HG03060 (cell line): ENCODE measurements around the gene SLAMF6.
"Not testable (repeated sequence)": the region's sequence is repeated elsewhere in the genome, so short reads cannot be mapped to it uniquely, and the experiment has no call there.

Experiments
- ATAC-seq: cut with Tn5 transposase; IDR thresholded peaks from one replicate; pipeline ENCODE4 v1.9.1; 2021; ENCODE audit warnings: low read depth, moderate number of reproducible peaks; ENCODE audit not compliant: unreplicated experiment

SLAMF6 gene

GRCh38 chr1:160517519-160517918 is 5.5 kb downstream of the SLAMF6 start:
- not testable (repeated sequence) for ATAC-seq

- not testable (repeated sequence) for ATAC-seq
Observed at GRCh38 chr1:160515908-160516307, 7.1 kb downstream of the SLAMF6 start.

GRCh38 chr1:160504651-160505050 is 18.4 kb downstream of the SLAMF6 start:
- ATAC-seq: no peak

DNA sequence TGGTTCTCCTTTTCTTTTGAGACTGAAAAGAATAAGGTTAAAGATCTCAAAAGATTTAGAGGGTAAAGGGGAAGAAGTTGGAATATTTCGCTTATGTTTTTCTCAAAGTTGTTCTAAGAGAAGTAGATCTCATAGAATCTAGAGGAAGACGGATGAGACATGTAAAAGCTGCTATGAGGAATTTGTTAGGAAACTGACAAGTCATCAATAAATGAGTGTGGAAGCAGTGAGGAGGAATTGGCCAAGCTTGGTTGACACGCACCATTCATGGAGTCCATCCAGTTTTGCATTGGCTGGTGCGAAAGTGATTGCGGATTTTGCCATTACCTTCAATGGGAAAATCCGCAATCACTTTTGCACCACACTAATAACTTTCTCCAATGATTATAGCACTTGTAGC is 20.0 kb downstream of the SLAMF6 start:
- ATAC-seq: no peak

DNA sequence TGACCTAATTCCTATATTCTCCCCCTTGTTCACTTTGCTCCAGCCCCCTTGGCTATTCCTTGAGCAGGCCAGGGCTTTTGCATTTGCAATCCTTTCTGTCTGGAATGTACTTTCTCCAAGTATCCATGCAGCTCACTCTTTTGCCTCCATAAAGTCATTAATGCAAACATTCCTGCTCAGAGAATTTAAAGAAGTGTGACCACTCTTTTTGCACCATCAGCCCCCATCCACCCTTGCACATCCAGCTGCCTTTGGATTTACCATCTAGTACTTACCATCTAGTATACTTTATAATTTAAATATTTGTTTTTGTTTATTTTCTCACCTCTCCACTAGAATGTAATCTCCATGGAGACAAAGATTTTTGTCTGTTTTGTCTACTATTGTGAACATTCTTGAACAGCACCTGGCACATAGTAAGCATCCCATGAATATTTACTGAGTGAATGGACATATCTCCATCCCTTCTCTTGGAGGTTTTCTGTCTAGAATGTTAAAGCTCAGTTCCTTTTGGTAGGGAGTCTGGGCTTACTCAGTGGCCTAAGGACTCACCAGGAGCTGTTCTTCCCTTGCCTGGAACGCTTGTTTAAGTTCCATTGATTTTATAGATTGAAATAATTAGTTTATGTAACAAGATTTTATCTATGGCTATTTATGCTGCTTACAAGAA is 22.6 kb downstream of the SLAMF6 start:
- no peak for ATAC-seq

DNA sequence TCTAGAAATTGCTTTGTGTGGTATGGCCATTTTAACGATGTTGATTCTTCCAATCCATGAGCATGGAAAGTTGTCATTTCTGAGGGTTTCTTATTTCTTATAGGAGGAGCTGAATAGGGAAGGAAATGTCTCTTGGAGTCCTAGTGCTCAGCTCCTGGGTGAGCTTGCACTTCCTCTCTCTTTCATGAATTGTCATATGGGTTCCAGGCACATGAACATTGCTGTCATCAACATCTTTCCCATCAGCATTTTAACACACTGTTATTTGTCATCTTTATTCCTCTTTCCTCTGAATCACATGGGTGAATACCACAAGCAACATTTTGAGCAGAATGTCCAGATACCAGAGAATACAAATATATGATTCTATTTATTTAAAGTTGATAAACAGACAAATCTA is 23.4 kb downstream of the SLAMF6 start:
- ATAC-seq: no peak

DNA sequence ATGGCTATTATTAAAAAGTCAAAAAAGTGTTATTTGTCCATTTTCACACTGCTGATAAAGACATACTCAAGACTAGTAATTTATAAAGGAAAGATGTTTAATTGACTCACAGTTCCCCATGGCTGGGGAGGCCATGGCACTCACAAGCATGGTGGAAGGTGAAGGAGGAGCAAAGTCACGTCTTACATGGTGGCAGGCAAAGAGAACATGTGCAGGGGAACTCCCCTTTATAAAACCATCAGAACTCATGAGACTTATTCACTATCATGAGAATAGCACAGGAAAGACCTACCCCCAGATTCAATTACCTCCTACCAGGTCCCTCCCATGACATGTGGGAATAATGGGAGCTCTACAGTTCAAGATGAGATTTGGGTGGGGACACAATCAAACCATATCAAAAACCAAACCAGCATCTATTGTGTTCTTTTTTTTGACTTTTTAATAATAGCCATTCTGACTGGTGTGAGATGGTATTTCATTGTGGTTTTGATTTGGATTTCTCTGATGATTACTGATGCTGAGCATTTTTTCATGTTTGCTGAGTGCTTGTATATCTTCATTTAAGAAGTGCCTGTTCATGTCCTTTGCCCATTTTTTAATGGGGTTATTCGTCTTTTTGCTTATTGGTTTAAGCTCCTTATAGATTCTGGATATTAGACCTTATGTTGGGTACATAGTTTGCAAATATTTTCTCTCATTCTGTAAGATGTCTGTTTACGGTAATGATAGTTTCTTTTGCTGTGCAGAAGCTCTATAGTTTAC is 24.6 kb downstream of the SLAMF6 start:
- not testable (repeated sequence) for ATAC-seq

- ATAC-seq: no peak
Observed at GRCh38 chr1:160496334-160496733, 26.7 kb downstream of the SLAMF6 start.

GRCh38 chr1:160494620-160495019 is 28.4 kb downstream of the SLAMF6 start:
- no peak for ATAC-seq

DNA sequence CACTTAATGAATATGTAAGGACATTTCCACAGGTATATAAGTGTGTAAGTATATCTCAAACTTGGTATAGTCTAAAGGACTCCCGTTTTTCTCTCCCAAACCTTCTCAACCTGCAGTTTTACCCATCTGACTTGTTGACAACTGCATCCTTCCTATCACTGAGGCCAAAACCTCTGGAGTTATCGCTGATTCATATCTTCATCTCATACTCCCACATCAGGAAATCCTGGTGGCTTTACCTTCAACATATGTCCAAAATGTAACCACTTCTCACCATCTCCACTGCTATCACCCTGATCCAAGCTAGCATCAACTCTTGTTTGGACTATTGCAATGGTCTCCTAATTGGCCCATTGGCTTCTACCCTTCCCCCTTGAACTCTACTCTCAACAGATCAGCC is 30.4 kb downstream of the SLAMF6 start:
- no peak for ATAC-seq

DNA sequence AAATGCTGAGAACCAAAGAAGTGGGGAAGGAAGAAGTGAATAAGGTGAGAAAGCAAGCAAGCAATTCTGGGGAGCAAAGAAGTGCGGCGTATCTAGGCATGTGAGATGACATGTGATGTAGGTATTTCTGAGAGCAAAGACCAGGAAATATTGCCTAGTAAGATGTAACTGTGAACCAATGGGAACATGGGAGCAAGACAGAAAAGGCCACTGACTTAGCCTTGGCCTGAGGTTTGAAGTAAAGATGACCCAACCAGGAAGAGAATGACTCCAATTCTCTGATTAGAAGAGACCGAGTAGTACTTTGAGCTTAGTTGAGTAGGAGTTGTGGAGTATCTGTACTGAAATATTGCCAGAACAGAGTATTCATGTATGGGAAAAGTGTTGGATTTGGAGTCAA is 31.1 kb downstream of the SLAMF6 start:
- ATAC-seq: no peak

DNA sequence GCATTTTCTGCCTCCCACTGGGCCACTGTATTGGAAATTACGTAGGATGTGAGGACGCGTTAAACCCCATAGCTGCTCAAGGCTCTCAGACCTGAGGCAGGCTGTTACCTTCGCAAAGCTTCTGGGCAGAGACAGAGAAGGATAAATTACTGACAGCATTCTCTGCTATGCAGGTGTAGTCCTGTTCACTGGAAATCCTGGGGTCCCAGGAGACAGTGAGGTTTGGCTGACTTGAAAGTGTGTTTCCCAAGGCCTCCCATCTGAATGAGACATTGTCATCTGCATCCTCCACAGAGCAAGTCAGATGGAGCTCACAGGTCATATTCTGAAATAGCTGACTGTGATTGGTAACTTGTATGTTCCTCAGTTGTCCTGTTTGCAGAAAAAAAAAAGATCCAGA is 32.0 kb downstream of the SLAMF6 start:
- no peak for ATAC-seq

- no peak for ATAC-seq
Observed at GRCh38 chr1:160489513-160490261, 33.4 kb downstream of the SLAMF6 start.

DNA sequence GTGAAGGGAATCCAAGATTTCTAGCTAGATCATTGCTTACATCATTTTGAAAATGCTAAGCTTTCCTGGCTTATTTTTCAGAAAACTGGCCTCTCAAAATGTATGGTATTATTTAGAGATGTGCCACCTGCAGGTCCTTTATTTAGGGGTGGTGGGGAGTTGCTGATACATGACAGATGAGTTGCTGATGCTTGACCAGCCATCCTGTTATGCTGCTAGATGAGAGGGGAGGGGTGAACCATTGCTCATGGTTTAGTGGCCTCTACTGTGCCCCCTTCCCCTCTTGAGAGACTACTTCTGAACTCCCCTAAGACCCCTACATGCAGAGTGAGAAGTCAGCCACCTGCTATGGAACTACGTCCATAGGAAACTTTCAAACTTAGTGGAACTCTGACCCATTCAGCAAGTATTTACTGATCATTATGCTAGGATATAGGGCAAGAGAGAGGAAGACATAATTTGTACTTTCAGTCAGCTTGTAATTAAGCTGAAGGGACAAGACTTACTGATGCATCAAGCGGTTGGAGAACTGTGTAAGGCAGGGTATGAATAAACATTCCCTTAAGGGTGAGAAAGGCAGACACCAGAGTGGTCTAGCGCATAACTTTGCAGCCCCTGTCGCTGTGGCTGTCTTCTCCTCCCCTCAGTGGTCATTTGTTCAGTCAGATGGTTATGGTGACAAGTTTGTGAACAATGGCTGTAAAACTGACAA is 34.6 kb downstream of the SLAMF6 start:
- ATAC-seq: no peak

DNA sequence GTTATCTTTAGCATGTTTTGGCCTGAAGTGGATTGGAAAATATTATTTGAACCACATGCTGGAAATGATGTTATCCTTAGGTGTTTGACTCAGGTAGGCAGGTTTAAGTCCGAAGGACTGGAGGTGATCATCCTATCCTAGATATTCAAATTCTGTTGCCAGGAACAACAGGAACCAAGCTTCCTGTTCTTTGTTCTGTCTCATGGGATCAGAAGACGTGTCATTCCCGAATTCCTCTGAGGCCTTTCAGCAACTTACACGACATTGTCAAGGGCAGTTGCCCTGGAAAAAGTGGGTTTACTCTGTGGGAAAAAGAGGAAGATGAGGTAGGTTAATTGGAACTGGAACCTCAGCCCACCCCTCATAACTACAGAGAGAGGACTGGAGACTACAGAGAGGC is 36.6 kb downstream of the SLAMF6 start:
- no peak for ATAC-seq

DNA sequence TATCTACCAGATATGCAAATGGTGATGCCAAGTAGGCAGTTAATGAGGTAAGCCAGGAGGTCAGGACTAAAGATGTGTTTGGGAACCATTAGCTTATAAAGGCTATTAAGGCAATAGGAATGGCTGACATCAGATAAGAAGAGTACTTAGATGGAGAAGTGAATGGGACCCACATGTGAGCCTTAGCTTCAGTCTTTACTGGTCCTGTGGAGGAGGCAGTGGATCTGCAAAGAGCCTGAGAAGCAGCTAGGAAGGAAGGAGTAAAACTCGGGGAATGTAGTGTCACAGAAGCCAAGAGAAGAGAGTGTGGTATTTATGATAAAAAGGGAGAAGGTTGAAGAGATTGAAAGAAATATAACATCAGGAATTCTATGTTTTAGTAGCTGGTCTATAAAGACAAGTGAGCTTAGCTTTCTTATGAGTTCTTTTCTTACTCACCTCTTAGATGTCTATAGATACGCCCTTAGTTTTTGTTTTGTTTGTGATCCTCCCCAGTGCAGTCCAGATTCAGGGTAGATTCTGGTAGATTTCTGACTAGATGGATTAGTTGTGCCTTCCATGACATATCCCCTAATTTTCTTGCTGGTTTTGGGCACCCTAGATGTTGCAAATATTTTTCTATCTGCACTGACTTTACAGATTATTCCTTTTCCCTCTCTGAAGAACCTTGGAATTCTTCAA is 39.4 kb downstream of the SLAMF6 start:
- no peak for ATAC-seq

- no peak for ATAC-seq
Observed at GRCh38 chr1:160481979-160482596, 41.0 kb downstream of the SLAMF6 start.

DNA sequence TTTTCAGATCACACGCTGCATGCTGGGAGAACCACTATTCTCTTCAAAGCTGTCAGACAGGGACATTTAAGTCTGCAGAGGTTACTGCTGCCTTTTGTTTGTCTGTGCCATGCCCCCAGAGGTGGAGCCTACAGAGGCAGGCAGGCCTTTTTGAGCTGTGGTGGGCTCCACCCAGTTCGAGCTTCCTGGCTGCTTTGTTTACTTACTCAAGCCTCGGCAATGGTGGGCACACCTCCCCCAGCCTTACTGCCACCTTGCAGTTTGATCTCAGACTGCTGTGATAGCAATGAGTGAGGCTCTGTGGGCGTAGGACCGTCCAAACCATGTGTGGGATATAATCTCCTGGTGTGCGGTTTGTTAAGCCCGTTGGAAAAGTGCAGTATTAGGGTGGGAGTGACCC is 42.3 kb downstream of the SLAMF6 start:
- ATAC-seq: not testable (repeated sequence)

- ATAC-seq: not testable (repeated sequence)
Observed at GRCh38 chr1:160479091-160479490, 44.0 kb downstream of the SLAMF6 start.
